Liver (tissue), 9 donors: ENCODE data around the gene PRKAR1B. TPM values are rescaled to one million over a fixed set of nuclear protein-coding genes. Genes with fewer than 3 reads are reported as not detected.

Source experiments
- DNase-seq: peaks from one replicate; pipeline ENCODE4 v3.0.0-alpha.2; 2017; ENCODE audit warnings: low spot score
- H3K27ac ChIP-seq, 2 donors: one replicate each; pipeline ENCODE4 v1.7.0; 2013; ENCODE audit warnings: inconsistent platforms in 2 of 2, low read length in 2 of 2, control low read depth in 1 of 2, low read depth in 1 of 2, mild to moderate bottlenecking in 1 of 2
- H3K27me3 ChIP-seq, 4 donors: one replicate each; pipeline versions ENCODE4 v1.6.1 to v1.7.0; 2013; ENCODE audit warnings: low read length in 3 of 4, inconsistent platforms in 1 of 4, mild to moderate bottlenecking in 1 of 4, moderate library complexity in 1 of 4; ENCODE audit not compliant: control insufficient read depth in 4 of 4, insufficient read depth in 4 of 4
- H3K36me3 ChIP-seq, 4 donors: one replicate each; pipeline versions ENCODE4 v1.6.1 to v1.7.0; 2013; ENCODE audit warnings: low read length in 3 of 4, mild to moderate bottlenecking in 3 of 4, low read depth in 1 of 4, moderate library complexity in 1 of 4; ENCODE audit not compliant: control insufficient read depth in 4 of 4, insufficient read depth in 3 of 4
- H3K4me1 ChIP-seq, 4 donors: one replicate each; pipeline versions ENCODE4 v1.6.1 to v1.7.0; 2013; ENCODE audit warnings: low read length in 3 of 4, mild to moderate bottlenecking in 3 of 4, moderate library complexity in 1 of 4; ENCODE audit not compliant: control insufficient read depth in 4 of 4, insufficient read depth in 4 of 4
- H3K4me3 ChIP-seq, 3 donors: one replicate each; pipeline versions ENCODE4 v1.6.1 to v1.7.0; 2013; ENCODE audit warnings: low read length in 3 of 3, control low read depth in 1 of 3, low read depth in 1 of 3, mild to moderate bottlenecking in 1 of 3
- H3K9ac ChIP-seq, 2 donors: one replicate each; pipeline ENCODE4 v1.7.0; 2013; ENCODE audit warnings: low read length in 2 of 2, mild to moderate bottlenecking in 2 of 2, moderate library complexity in 2 of 2, control low read depth in 1 of 2, low read depth in 1 of 2
- H3K9me3 ChIP-seq, 4 donors: one replicate each; pipeline versions ENCODE4 v1.6.1 to v1.7.0; 2013; ENCODE audit warnings: low read length in 3 of 4; ENCODE audit not compliant: control insufficient read depth in 4 of 4
- EGR1 ChIP-seq, 2 donors: IDR thresholded peaks; 2 replicates each; pipeline ENCODE4 v1.6.1; 2016 to 2018; ENCODE audit warnings: antibody characterized with exemption in 2 of 2, low read depth in 2 of 2
- FOXA1 ChIP-seq: IDR thresholded peaks from 2 replicates; pipeline ENCODE4 v1.6.1; 2016; ENCODE audit warnings: antibody characterized with exemption
- GABPA ChIP-seq, 2 donors: IDR thresholded peaks in 1 of 2; conservative IDR thresholded peaks in 1 of 2; 2 replicates each; pipeline ENCODE4 v1.6.1; 2016; ENCODE audit warnings: antibody characterized with exemption in 2 of 2, mild to moderate bottlenecking in 1 of 2, moderate library complexity in 1 of 2
- HNF4A ChIP-seq, 2 donors: conservative IDR thresholded peaks; 2 replicates each; pipeline ENCODE4 v1.6.1; 2016; ENCODE audit warnings: antibody characterized with exemption in 2 of 2, mild to moderate bottlenecking in 2 of 2
- HNF4G ChIP-seq: IDR thresholded peaks from 2 replicates; pipeline ENCODE4 v1.6.1; 2016; ENCODE audit warnings: antibody characterized with exemption
- JUND ChIP-seq, 2 donors: IDR thresholded peaks; 2 replicates each; pipeline ENCODE4 v1.6.1; 2016; ENCODE audit warnings: antibody characterized with exemption in 2 of 2
- NR2F2 ChIP-seq: IDR thresholded peaks from 2 replicates; pipeline ENCODE4 v1.6.1; 2016; ENCODE audit warnings: antibody characterized with exemption
- RAD21 ChIP-seq, 2 donors: IDR thresholded peaks; 2 replicates each; pipeline ENCODE4 v1.6.1; 2016; ENCODE audit warnings: antibody characterized with exemption in 2 of 2, mild to moderate bottlenecking in 2 of 2
- RXRA ChIP-seq, 2 donors: IDR thresholded peaks; 2 replicates each; pipeline ENCODE4 v1.6.1; 2017 to 2018; ENCODE audit warnings: antibody characterized with exemption in 2 of 2, mild to moderate bottlenecking in 1 of 2
- YY1 ChIP-seq: IDR thresholded peaks from 2 replicates; pipeline ENCODE4 v1.6.1; 2016; ENCODE audit warnings: antibody characterized with exemption, mild to moderate bottlenecking
- WGBS: extraction: QIAGEN DNeasy Blood & Tissue Kit; methylation state at CpG from one replicate; pipeline ENCODE4 v1.1.7; 2013; 5-methylcytosine and 5-hydroxymethylcytosine counted together
- polyA plus RNA-seq, 2 donors: library from polyadenylated mRNA; stranded (reverse) in 1 of 2; unstranded in 1 of 2; fragments of 200-250 nt in 1 of 2; fragments of >200 nt in 1 of 2; fragmentation: Nextera tagmentation in 1 of 2; extraction: Ambion mirVana in 1 of 2; gene quantifications; one replicate each; pipeline versions ENCODE4 v1.2.1 to v1.2.3, GENCODE V29; 2013 to 2015
- total RNA-seq, 2 donors: library from RNA; depleted of rRNA; stranded (reverse); fragments of >200 nt; gene quantifications; one replicate each; pipeline ENCODE4 v1.2.3, GENCODE V29; 2014
- TF ChIP-seq, protein P1 (sequence below): fragments of 150-350 bp; IDR thresholded peaks from 2 replicates; pipeline ENCODE4 v1.5.1; 2017; ENCODE audit warnings: improper control_type of control experiment, low read depth, low read length; ENCODE audit not compliant: missing input control
- TF ChIP-seq, protein P2 (sequence below): IDR thresholded peaks from 2 replicates; pipeline ENCODE4 v1.6.1; 2016; ENCODE audit warnings: antibody characterized with exemption
- TF ChIP-seq, protein P3 (sequence below): IDR thresholded peaks from 2 replicates; pipeline ENCODE4 v1.6.1; 2016; ENCODE audit warnings: antibody characterized with exemption, mild to moderate bottlenecking
- donor health status: healthy.
- donor health status: healthy.
- donor health status: healthy.
- donor health status: healthy.
- donor health status: healthy.

The PRKAR1B gene
- total and polyA plus RNA-seq, 4 donors = 11.1 to 14.4 (median 12.4) TPM

DNA sequence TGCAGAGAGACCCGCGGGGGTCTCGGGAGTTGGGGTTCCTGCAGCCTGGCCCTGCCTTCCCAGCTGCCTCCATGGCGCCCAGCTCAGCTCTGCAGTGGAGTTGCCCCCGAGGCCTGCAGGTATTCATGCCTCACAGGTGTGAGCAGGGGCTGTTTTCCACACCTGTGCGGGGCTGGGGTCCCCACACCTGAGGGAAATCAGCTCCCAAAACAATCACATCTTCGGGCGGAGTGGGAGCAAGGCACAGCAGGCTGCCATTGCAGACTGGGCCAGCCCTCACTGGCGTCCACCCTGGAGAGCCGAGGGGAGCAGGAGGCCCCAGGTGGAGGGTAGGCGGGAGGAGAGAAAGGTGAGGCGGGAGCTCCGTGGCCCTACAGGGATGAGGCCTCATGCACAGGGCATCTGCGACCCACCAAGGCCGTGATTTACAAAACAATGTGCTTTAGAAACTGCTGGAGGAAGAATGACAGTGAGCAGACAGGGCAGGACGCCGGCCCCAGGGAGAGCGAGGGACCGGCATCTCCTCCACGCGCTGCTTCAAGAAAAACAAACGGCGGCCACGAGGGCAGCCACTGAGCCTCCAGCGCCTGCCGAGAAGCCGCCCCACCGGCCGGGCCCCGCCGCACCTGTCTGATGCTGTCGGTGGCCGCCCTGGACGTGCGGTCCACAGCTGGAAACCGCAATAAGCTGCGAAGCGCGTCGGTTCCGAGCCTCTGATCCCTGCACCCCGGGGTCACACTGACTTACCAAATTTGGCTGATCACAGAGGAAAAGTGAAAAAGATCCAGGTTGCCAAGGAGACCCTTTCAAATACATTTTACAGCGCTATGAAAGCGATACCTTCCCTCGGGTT, 154.4 kb downstream of the PRKAR1B start:
- no peak for DNase-seq
- Histone ChIP-seq H3K4me3 (no peak overlapping the region), H3K9me3 (no peaks in the 10 kb centered on the region), H3K4me1 (no peaks in the 10 kb centered on the region), H3K9ac (no peak overlapping the region), H3K36me3 (peaks cover 0 to 3% (median 0%) of the 10 kb centered on the region in 4 donors), H3K27ac (no peak overlapping the region), H3K27me3 (no peaks in the 10 kb centered on the region)
- TF ChIP-seq EGR1 (IDR thresholded peaks at IDR 0.05; ENCODE audit: low read depth in 2 of 2) = no peak
- TF ChIP-seq RAD21 (IDR thresholded peaks at IDR 0.05) = no peak
- TF ChIP-seq GABPA (IDR thresholded peaks at IDR 0.05 in 1 of 2, conservative IDR thresholded peaks at IDR 0.05 in 1 of 2) = no peak
- TF ChIP-seq, protein P1, sequence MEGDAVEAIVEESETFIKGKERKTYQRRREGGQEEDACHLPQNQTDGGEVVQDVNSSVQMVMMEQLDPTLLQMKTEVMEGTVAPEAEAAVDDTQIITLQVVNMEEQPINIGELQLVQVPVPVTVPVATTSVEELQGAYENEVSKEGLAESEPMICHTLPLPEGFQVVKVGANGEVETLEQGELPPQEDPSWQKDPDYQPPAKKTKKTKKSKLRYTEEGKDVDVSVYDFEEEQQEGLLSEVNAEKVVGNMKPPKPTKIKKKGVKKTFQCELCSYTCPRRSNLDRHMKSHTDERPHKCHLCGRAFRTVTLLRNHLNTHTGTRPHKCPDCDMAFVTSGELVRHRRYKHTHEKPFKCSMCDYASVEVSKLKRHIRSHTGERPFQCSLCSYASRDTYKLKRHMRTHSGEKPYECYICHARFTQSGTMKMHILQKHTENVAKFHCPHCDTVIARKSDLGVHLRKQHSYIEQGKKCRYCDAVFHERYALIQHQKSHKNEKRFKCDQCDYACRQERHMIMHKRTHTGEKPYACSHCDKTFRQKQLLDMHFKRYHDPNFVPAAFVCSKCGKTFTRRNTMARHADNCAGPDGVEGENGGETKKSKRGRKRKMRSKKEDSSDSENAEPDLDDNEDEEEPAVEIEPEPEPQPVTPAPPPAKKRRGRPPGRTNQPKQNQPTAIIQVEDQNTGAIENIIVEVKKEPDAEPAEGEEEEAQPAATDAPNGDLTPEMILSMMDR = no peak
- no peak for TF ChIP-seq FOXA1
- no peak for TF ChIP-seq HNF4A (conservative IDR thresholded peaks at IDR 0.05)
- no peak for TF ChIP-seq NR2F2
- TF ChIP-seq RXRA (IDR thresholded peaks at IDR 0.05) = no peak
- TF ChIP-seq, protein P2, sequence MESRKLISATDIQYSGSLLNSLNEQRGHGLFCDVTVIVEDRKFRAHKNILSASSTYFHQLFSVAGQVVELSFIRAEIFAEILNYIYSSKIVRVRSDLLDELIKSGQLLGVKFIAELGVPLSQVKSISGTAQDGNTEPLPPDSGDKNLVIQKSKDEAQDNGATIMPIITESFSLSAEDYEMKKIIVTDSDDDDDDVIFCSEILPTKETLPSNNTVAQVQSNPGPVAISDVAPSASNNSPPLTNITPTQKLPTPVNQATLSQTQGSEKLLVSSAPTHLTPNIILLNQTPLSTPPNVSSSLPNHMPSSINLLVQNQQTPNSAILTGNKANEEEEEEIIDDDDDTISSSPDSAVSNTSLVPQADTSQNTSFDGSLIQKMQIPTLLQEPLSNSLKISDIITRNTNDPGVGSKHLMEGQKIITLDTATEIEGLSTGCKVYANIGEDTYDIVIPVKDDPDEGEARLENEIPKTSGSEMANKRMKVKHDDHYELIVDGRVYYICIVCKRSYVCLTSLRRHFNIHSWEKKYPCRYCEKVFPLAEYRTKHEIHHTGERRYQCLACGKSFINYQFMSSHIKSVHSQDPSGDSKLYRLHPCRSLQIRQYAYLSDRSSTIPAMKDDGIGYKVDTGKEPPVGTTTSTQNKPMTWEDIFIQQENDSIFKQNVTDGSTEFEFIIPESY = no peak
- WGBS = 95% methylated on average over 45 of the region's 45 CpGs

DNA sequence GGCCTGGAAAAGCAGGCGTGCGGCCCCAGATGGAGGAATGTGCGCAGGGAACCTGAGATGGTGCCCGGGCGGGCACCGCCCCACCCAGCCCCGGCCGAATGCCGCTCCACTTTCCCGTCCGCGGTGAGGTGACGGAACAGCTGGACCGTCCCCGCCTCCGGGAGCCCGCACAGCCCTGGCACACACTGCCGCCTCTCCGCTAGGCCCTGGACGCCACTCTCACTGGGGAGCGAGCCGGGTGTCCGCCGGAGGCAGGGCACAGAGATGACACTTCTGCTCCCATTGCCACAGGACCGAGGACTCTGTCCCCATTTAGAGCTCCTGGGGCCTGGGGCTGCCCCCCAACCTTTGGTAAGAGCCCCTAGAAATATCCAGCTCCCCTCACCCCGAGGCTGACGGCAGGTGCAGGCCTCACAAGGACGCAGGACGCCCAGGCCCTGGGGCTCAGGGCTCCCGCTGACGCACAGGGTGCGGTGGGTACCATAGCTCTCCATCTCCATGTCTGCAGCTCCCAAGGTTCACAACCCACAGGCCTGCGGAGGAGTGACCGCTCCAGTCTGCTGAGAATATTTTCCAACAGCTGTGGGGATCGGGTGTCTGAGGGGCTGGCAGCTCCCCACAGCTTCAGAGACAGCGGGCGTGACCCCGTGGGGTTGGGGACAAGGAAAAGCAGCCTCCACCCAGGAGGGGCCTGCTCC, 155.2 kb downstream of the PRKAR1B start:
- TF ChIP-seq JUND (IDR thresholded peaks at IDR 0.05) (no peak), GABPA (IDR thresholded peaks at IDR 0.05 in 1 of 2, conservative IDR thresholded peaks at IDR 0.05 in 1 of 2) (no peak), EGR1 (IDR thresholded peaks at IDR 0.05; ENCODE audit: low read depth in 2 of 2) (no peak), RXRA (IDR thresholded peaks at IDR 0.05) (no peak), HNF4G (no peak), YY1 (no peak)
- TF ChIP-seq, protein P3, sequence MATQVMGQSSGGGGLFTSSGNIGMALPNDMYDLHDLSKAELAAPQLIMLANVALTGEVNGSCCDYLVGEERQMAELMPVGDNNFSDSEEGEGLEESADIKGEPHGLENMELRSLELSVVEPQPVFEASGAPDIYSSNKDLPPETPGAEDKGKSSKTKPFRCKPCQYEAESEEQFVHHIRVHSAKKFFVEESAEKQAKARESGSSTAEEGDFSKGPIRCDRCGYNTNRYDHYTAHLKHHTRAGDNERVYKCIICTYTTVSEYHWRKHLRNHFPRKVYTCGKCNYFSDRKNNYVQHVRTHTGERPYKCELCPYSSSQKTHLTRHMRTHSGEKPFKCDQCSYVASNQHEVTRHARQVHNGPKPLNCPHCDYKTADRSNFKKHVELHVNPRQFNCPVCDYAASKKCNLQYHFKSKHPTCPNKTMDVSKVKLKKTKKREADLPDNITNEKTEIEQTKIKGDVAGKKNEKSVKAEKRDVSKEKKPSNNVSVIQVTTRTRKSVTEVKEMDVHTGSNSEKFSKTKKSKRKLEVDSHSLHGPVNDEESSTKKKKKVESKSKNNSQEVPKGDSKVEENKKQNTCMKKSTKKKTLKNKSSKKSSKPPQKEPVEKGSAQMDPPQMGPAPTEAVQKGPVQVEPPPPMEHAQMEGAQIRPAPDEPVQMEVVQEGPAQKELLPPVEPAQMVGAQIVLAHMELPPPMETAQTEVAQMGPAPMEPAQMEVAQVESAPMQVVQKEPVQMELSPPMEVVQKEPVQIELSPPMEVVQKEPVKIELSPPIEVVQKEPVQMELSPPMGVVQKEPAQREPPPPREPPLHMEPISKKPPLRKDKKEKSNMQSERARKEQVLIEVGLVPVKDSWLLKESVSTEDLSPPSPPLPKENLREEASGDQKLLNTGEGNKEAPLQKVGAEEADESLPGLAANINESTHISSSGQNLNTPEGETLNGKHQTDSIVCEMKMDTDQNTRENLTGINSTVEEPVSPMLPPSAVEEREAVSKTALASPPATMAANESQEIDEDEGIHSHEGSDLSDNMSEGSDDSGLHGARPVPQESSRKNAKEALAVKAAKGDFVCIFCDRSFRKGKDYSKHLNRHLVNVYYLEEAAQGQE = no peak
- TF ChIP-seq, protein P2 = no peak
- TF ChIP-seq, protein P1 = no peak
- Histone ChIP-seq H3K27me3 (no peaks in the 10 kb centered on the region), H3K27ac (no peak overlapping the region), H3K4me1 (no peaks in the 10 kb centered on the region), H3K36me3 (no peaks in the 10 kb centered on the region), H3K9ac (no peak overlapping the region), H3K9me3 (no peaks in the 10 kb centered on the region), H3K4me3 (no peak overlapping the region)
- WGBS = 97% methylated on average over 38 of the region's 38 CpGs
- no peak for DNase-seq
